GM18907 (cell line): ENCODE data around the gene FAM89B.

Experiments
- ATAC-seq: cut with Tn5 transposase; IDR thresholded peaks from one replicate; pipeline ENCODE4 v1.9.1; 2021; ENCODE audit warnings: mild to moderate bottlenecking, moderate library complexity; ENCODE audit not compliant: unreplicated experiment

The FAM89B gene

DNA sequence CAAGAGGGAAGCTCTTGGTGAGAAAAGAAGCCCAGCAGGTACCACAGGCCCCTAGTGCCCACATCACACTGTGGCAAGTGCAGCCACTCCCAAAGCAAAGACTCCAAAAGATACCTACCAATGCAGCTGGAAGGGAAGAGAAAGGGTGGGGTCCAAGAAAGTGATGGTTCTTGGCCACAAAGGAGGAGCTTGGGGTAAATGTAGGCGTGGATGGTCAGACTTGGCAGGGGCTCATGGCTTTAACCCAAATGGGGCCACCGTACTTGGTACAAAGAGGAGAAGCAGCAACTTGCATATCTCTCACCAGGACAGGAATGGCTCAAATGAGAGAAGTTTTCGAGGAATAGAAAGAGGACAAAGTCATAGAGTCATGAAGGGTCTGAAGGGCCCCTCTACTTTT is 36.9 kb downstream of the FAM89B start:
- ATAC-seq, result no peak

DNA sequence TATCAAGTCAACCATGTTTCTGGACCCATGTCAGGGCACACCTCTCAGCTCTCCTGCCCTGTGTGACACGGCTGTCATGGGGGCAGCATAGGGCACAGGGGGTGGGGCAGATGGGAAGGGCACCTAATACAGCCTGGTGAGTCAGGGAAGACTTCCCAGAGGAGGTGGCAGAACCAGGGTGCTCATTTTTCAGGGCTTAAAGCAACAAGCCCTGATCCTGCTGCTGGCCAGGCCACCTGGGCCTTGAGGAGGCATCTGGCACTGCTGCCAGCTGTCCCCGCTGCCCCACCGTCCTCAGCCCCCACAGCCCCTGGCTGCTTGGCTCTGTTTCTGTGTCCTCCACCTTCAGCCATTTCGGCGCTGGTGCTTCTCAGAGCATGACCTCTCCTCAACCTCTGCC is 37.3 kb downstream of the FAM89B start:
- no peak for ATAC-seq

DNA sequence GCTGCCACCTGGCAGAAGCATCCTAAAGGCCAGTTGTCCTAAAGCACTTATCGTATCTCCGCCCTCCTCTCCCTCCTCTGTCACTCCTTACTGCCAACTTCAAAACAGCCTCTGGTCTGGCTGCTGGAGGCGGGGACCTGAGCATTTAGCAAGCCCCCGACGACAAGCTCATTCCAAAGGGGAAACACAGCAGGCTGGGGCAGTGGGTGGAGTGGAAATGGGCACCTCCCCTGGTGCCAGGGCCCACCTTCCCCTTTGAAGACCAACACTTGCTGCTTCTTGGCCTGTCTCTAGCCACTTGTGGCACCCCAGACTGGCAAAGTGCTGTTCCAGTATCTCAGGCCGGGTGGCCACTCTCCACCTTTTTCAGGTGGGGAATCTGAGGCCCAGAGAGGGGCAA is 38.1 kb downstream of the FAM89B start:
- no peak for ATAC-seq

DNA sequence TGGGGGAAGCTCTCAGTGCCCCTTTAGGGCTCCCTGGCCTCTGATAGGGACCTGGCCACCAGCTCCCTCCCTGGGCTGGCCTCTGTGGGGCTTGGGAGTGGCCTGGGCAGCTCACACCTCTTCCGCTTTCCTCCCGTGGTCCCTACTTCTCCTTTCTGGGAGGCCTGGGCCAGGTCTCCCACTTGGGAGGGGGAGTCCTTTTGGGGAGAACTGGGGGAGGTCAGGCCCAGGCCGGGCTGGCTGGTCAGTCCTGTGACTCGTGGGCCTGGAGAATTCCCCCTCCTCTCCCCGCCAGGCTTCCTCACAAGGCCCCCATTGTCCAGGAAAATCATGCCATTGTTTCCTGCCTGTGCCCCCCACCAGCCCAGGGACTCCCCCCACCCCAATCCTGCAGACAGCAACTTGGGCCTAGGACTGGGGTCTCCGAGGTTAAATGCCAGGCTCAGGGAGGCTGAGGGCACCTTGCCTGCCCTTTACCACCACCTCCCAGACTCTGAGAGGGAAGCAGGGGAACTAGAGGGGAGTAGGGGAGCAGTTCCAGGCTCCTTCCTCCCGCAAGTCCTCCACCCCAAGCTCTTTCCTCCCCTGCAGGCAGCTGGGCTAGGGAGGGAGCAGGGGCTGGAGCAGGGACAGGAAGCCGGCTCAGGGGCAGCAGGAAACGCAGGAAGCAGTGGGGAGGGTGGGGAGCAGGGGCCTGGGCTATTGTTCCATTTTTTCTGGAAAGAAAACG is 38.9 kb downstream of the FAM89B start:
- no peak for ATAC-seq

DNA sequence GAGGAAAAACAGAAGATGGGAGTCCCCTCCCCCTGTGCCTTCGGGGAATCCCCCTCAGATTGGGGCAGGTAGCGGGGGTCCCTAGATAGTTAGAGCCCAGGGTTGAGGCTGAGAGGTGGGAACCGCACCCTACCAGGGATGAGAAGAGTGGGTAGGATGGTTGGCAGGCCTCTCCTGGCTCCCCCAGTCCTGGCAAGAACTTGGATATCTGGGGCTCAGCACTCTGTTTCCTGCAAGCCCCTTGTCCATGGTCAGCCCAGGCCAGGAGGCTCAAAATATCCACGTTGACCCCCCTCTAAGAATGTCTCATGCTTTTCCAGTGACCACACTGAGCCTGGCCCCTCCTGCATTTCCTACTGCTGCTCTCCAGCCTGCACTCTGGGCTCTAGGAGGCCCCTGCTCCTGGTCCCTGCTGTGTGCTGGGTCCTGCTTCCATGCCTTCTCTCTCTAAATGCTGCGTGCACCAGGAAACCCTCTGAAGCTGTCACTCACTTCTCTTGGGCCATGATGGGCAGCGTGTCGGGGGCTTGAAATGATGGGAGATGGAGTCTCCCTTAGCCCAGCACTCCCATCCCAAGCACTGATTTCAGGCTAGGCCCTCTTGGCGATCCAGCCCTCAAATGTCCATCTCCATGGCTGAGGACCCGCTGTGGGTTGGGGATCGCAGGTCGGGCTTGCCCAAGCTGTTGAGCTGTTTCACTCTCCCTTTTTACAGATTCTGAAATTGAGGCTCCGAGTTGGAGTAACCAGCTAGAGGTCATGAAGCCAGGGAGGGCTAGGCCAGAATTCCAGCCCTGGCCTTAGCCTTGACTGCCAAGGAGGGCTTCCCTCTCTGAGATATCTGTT is 39.6 kb downstream of the FAM89B start:
- no peak for ATAC-seq

DNA sequence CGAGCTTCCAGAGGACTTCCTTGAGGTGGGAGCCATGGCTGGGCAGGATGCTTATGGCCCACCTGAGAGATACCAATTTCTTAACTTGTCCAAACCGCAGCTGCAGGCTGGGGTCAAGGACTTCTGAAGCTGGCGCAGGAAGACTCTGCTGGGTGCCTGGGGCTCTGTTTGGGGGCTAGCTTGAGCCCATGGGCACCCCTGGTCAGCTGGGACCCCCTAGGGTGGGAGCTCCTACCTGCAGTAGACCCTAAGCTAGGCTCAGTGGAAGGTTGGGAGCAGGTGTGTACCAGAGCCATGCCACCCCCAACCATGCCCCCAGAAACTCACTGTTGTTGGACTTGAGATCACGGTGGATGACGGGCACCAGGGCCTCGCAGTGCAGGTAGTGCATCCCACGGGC is 40.4 kb downstream of the FAM89B start:
- no peak for ATAC-seq

DNA sequence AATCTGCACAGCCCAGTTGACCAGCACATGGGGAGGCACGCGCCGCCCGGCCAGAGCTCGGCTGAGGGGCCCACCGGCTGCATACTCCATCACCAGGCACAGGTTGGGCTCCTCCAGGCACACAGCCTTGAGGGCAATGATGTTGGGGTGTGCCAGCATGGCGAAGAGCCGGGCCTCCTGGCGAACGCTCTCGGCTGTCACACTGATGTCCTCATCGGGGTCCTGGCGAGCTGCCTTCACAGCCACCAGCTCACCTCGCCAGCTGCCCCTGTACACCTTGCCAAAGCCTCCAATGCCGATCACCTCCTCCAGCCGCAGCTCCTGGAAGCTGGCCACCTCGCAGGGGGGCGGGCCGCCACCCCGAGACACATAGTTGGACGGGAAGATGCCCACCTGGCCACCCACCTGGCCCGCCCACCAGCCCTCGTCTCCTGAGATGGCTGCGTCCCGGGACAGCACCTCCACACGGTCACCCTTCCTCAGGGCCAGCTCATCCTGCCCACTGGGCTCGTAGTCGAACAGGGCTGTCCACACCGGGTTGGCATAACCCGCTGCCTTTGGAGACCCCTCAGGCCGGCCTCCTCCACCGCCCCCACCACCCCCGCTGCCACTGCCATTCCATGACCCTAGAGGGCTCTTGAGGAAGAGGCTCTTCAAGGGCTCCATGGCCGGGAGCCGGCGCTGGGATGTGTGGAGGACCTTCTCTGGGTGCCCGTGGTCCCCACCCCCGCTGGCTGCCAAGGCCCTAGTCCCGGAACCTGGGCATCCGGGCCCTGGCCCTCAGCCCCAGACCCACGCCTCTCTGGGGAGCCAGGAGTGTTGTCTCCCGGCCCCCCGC is 41.0 kb downstream of the FAM89B start:
- no peak for ATAC-seq

DNA sequence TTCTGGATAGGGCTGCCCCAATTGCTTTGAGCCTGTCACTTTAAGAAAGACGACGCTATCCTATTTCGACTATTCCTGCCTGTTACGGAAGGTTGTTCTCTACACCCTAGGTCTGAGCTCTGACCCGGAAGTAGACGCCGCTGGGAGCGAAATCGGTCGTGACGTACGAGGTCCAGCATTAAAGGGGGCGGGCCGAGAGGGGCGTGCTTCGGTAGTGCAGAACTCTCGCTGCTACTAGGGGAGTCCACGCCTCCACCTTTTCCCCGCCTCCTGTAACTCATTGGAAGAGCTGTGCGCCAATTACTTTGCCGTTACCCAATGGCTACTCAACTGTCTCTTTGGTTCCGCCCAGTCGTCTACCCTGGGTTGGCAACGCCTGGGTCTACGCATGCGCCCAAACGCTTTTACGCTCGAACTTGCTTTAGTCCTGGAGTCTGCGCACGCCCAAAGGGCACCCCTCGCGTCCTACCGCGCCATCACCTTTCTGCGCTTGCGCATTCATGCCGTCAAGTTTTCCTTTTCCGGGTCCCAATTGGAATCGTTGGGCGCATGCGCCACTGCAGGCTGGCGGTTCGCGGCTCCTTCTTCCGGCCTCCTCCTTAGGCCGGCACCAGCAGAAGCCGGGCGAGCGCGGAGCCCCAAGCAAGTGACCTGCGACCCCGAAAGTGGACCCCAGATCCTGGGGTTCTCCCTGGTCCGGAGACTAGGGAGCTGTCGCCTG is 43.1 kb downstream of the FAM89B start, which contains the start of gene PCNX3:
Gene PCNX3 (plus strand): TSS at position 548 of the 721 bp plus-strand sequence. CDS start 536 bp downstream, outside the sequence.
- peak; percentile 77 for ATAC-seq

DNA sequence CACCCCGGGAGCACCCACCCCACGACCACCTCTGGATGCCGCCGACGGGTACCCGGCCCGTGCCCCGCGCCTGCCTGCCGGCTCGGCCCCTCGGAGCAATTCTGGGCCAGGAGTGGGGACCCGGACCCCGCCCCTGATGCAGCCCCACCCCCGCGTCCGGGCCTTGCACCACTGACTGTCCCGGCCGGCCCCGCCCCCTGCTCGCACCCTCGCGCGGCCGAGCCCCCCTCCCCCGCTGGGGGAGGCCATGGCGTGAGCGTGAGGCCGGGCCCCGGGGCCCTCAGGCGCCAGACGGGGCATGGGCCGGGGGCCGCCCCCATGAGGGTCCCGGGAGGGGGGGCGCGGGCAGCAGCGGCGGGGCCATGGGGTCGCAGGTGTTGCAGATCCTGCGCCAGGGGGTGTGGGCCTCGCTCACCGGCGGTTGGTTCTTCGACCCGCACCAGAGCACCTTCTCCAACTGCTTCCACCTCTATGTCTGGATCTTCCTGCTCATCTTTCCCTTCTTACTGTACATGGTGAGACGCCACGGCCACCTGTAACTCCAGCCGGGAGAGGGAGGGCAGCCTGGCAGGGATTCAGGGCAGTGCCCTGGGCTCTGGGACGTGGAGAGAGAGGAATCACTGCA is 43.7 kb downstream of the FAM89B start:
- peak; percentile 12 for ATAC-seq

DNA sequence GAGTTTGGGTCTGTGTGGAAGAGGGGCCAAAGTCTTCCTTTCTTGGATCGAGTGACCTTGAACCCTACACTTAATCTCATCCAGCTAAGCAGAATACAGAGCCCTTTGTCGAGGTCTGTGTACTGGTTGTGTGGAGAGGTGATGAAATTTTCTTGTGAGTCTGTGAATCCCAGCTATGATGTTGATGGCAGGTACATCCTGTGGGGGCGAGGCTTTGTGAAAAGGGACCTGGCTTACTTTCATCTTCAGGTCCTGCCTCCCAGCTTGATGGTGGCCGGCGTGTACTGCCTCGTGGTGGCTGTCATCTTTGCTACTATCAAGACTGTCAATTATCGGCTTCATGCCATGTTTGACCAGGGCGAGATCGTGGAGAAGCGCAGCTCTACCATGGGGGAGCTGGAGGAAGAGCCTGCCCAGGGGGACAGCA is 44.2 kb downstream of the FAM89B start:
- ATAC-seq, result no peak

DNA sequence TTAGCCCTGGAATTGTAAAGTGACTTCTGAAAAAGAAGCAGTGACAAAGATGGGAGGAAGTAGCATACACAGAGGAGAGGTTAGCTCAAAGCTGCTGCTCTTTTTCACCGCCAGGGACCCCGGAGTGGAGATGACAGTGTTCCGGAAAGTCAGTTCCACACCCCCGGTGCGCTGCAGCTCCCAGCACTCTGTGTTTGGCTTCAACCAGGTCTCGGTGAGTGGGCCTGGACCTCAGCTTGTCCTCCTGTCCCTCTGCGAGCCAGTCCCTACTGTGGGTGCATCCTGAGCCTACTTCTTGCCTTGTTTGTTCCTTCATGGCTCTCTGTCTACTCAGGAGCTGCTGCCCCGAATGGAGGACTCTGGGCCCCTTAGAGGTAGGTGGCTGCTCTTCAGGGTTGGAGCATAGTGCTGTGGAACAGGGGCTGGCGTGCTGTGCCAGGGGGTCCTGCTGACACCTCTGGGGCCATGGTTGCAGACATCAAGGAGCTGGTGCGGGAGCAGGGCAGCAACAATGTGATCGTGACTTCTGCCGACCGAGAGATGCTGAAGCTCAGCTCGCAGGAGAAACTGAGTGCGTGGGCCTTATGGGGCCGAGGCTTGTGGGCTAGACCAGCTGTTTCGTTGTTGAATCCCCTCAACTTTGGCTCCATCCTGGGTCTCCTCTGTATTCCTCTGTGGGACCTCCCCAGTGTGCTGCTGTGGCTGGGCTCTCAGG is 45.0 kb downstream of the FAM89B start:
- no peak for ATAC-seq

DNA sequence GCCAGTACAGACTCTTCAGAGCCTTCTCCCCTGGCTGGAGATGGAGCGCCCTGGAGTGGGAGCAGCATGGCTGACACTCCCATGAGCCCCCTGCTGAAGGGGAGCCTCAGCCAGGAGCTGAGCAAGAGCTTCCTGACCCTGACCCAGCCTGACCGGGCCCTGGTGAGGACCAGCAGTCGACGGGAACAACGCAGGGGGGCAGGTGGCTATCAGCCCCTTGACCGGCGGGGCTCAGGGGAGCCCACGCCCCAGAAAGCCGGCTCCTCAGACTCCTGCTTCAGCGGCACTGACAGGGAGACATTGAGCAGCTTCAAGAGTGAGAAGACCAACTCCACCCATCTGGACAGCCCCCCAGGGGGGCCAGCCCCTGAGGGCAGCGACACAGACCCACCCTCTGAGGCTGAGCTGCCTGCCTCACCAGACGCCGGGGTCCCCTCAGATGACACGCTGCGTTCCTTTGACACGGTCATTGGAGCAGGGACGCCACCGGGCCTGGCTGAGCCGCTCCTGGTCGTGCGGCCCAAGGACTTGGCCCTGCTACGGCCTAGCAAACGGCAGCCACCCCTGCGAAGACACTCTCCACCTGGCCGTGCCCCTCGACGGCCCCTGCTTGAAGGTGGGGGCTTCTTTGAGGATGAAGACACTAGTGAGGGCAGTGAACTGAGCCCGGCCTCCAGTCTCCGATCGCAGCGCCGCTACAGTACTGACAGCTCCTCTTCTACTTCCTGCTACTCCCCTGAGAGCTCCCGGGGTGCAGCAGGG is 45.8 kb downstream of the FAM89B start:
- ATAC-seq, result no peak

DNA sequence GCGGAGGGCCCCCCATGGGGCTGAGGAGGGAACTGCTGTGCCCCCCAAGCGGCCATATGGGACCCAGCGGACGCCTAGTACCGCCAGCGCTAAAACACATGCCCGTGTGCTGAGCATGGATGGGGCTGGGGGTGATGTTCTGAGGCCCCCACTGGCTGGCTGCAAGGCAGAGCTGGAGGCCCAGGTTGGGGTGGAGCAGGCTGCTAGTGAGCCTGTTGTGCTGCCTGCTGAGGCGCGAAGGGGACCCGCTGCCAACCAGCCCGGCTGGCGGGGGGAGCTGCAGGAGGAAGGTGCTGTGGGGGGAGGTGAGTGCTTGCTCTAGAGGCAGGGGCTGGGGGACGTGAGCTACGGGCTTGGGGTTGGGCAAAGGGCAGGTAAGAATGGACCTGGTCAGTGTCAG is 46.4 kb downstream of the FAM89B start:
- ATAC-seq, result no peak

DNA sequence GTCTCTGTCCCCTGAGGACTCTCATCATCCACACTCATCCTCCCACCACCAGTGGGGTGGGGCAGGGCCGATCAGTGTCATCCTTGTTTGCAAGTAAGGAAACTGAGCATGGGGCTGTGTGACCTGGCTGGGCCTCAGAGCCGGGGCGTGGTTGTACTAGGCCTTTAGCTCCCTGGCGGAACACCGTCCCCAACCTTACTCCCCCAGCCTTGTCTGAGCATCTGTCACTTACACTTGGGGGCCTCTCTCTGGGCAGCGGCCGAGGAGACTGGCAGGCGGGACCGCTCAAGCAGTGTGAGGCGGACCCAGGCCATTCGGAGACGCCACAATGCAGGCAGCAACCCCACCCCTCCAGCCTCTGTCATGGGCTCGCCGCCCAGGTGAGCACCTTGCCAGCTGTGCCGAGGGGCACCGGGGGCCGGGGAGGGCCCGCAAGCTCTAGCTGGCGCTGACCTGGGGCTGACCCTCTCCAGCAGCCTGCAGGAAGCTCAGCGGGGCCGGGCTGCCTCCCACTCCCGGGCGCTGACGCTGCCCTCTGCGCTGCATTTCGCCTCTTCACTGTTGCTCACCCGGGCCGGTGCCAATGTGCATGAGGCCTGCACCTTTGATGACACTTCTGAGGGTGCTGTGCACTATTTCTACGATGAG is 47.1 kb downstream of the FAM89B start:
- no peak for ATAC-seq

DNA sequence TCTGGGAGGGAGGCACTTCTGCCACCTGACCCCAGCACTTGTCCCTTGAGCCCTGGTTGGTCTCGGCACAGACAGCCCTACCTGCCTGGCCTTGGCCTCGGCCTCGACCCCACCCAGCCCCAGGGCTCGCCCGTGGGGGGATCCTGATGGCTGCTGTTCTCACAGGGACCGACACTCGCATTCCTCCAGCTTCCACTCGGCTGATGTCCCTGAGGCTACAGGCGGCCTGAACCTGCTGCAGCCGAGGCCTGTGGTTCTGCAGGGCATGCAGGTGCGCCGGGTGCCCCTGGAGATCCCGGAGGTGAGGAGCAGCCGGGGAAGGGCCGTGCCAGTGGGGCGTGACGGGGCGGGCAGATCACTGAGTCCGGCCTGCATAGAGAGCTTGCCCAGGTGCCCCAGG is 48.3 kb downstream of the FAM89B start:
- ATAC-seq, result no peak

DNA sequence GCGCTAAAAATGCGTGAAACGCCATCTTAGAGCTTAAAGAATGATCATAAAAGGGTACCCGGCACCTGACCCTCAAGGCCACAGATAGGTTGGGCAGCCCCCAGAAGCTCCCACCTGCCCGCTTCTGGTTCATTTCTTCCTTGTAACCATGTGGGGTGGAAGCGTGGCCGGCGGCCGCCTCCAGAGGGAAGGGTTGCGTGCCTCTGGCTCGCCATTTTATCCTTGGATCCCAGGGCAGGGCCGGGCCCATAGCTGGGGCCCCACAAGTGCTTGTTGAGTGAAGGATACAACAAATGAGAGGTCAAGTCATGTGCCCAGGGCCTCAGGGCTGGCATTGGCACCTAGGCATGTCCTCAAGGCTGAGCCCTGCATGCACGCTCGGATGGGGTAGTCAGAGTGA is 49.1 kb downstream of the FAM89B start:
- no peak for ATAC-seq

DNA sequence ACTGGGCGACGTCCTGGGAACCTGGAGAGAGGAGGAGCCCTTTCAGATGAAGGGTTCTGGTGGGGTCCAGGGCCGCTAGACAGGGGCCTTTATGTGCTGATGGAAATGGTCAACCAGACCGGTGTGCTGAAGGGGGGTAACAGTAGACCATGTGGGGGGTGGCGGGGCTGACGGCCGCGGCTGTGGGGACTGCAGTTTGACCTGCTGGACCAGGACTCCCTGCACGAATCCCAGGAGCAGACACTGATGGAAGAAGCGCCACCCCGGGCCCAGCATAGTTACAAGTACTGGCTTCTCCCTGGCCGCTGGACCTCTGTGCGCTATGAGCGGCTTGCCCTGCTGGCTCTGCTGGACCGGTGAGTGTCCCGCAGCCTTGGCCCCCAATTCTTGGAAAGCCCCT is 49.7 kb downstream of the FAM89B start:
- ATAC-seq, result no peak

DNA sequence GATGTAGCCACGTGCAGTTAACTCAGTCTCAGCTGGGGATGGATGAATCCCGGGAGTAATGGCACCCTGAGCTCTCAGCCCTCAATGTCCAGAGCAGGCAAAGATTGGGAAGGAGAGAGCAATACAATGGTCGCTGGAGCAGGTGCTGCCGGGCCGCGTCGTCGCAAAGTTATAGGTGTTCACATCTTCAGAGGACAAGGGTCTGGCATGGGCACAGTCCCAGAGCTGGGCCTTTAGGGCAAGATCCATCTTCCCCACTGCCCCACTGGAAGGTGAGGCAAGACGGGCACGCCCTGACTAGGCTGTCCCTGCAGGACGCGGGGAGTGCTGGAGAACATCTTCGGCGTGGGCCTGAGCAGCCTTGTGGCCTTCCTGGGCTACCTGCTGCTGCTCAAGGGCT is 50.8 kb downstream of the FAM89B start:
- no peak for ATAC-seq
